GM12872 (cell line): Measurements from ENCODE around the gene TRMT2A.

Experiments
- TF ChIP-seq, protein P1 (sequence below): IDR thresholded peaks from 3 replicates; pipeline ENCODE4 v1.5.1; 2011; ENCODE audit warnings: low read depth, mild to moderate bottlenecking, low read length, moderate library complexity; ENCODE audit not compliant: insufficient read depth

TRMT2A gene, protein sequence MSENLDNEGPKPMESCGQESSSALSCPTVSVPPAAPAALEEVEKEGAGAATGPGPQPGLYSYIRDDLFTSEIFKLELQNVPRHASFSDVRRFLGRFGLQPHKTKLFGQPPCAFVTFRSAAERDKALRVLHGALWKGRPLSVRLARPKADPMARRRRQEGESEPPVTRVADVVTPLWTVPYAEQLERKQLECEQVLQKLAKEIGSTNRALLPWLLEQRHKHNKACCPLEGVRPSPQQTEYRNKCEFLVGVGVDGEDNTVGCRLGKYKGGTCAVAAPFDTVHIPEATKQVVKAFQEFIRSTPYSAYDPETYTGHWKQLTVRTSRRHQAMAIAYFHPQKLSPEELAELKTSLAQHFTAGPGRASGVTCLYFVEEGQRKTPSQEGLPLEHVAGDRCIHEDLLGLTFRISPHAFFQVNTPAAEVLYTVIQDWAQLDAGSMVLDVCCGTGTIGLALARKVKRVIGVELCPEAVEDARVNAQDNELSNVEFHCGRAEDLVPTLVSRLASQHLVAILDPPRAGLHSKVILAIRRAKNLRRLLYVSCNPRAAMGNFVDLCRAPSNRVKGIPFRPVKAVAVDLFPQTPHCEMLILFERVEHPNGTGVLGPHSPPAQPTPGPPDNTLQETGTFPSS

DNA sequence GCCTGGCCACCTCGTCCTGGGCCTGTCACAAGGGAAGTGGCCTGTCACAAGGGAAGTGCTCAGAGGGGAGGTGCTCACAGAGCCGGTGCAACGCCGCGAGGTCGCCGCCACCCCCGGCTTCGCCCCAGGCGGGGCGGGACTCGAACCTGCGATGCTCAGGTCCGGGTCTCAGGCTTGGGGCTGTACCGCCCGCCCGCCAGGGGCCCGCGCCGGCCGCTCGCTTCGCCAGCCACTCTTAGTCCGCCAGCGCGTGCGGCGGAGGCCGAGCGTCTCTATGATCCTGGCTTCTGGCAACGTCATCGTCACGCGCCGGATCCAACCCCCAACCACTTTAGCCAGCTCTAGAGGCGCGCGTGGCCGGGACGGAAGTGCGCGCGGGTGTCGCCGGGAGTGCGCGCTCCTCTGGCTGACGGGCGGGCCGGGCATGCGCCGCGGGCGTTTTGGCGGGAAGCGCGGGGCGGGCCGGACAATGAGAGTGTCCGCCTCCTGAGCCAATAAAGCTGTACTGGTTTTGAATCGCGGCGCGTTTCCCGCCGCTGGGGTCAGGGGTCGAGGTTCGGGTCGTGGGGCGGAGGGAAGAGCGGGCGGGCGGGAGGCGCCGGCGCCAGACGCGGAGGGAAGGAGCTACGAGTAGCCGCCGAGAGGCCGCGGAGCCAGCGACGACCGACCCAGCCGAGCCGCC lies at the start of gene TRMT2A:
TSS of gene TRMT2A (minus strand) at position 276 of the 682 bp plus-strand sequence. CDS start 320 bp downstream, outside the sequence.
- TF ChIP-seq, protein P1, sequence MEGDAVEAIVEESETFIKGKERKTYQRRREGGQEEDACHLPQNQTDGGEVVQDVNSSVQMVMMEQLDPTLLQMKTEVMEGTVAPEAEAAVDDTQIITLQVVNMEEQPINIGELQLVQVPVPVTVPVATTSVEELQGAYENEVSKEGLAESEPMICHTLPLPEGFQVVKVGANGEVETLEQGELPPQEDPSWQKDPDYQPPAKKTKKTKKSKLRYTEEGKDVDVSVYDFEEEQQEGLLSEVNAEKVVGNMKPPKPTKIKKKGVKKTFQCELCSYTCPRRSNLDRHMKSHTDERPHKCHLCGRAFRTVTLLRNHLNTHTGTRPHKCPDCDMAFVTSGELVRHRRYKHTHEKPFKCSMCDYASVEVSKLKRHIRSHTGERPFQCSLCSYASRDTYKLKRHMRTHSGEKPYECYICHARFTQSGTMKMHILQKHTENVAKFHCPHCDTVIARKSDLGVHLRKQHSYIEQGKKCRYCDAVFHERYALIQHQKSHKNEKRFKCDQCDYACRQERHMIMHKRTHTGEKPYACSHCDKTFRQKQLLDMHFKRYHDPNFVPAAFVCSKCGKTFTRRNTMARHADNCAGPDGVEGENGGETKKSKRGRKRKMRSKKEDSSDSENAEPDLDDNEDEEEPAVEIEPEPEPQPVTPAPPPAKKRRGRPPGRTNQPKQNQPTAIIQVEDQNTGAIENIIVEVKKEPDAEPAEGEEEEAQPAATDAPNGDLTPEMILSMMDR: 0 out of 3 replicates have a peak, but pooled peaks have one; percentile 14

DNA sequence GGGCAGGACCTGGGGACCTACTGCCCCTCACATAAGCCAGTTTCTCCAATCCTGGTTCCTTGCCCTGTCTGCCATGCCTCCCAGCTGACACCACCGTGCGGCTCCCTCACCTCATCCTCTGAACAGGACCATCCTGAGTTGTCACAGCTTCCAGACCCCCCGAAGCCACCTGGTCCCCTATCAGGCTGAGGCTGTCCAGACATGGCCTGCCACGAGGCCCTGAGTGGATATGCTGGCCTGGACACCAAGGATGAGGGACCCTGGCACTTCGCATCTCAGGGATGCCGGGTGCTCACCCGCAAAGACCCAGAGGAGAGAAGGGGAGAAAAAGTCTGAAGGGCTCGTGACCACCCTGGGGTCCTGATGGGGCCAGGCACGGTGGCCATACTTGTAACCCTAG lies 49.7 kb upstream of the TRMT2A start:
- TF ChIP-seq, protein P1: no peak

DNA sequence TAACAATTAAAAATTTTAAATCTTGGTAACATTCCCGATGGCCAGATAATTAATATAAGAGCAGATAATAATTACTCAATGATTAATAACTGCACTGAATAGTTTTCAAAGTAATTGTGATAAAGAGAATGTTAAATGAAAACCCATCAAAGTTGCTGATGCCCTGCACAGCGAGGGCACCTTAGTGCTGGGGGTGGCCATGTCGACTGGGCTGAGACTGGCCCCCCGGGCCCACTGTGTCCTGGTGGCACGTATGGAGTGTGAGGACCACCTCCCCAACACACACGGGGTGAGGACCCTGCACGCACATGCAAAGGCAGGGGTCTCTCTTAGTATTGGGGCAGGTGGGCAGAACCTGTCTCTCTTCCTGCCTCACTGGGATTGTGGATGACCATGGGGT lies 48.9 kb upstream of the TRMT2A start:
- TF ChIP-seq, protein P1: no peak

DNA sequence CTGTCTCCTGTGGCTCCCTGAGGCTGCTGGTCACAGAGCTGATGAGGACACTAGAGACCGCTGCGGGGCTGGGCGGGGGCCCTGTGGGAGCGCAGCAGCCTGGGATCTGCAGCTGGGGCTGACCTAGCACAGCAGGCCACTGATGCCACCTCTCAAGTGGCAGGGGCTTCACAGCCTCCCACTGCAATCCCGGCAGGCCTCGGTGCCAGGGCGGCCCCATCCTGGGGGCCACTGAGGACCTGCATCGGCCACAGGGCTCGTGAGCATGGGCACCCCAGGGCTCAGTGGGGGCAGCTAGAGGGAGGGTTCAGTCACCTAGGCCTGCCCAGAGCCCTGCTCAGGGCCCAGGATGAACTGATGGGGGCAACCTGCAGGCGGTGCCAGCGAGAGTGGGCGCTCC lies 48.4 kb upstream of the TRMT2A start:
- TF ChIP-seq, protein P1: no peak

DNA sequence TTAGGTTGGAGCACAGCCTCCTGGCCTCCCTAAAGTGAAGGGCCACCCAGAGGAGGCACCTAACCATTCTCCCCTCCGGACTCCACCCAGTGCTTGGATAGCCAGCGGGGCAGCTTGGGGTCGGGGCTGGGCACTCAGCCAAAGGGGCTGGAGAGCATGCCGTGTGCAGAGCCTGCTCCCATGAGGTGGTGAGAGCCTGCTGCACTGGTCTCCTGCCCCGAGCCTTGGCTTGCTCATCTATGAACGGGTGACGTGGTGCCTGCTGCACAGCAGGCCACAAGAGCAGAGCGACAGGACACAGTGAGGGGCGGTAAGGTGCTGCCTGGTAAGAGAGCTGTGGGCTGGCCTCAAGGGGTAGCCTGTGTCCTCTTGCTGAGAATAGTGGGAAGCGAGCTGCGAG lies 47.8 kb upstream of the TRMT2A start:
- TF ChIP-seq, protein P1: no peak

DNA sequence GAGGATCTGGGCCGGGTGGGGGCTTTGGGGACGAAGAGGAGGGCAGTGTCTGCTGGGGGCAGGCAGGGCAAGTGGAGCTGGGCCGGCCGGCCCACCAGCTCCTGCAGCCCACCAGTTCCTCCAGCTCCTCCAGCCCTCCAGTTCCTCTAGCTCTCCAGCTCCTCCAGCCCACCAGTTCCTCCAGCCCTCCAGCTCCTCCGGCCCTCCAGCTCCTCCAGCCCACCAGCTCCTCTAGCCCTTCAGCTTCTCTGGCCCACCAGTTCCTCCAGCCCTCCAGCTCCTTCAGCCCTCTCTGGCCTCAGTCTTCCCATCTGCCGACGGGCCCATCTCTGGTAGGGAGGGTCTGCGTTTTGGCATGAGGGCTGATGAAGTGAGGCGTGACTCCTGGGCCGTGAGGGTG lies 43.0 kb upstream of the TRMT2A start:
- TF ChIP-seq, protein P1: no peak

DNA sequence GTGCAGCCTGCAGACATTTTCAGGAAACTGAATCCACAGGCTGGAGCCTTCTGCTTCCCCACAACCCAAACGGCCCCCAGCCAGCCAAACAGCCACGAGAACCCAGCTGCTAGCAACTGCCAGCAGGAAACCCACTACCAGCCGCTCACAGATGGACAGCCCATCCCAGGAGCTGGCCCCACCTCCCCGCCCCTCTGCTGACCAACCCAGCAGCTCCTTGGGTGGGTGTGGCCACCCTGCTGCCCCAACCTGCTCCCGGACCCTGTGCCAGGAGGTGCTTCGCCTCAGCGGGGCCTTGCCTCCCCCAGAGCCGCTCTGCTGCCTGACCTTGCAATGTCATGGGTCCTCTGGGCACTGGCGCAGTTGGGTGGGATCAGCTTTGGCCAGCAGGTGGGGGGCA lies 42.0 kb upstream of the TRMT2A start:
- TF ChIP-seq, protein P1: no peak
